ENCODE results near the gene AP2A1. TPM values are rescaled to one million over a fixed set of nuclear protein-coding genes. Genes with fewer than 3 reads are reported as not detected.

AP2A1 gene
- total RNA-seq, 2 donors from 2014 or later = 43.5 to 45.9 TPM

GRCh38 chr19:49752701-49753100 is 14.1 kb upstream of the AP2A1 start:
- DNase-seq = no peak
- no peak overlapping the region for H3K27ac ChIP-seq
- H3K4me3 ChIP-seq = no peak overlapping the region
- no peaks in the 10 kb centered on the region for H3K36me3 ChIP-seq (replicated peaks in 1 of 2; ENCODE audit: insufficient read depth in 1 of 2, low read depth in 2 of 2)
- TF ChIP-seq CTCF (IDR thresholded peaks at IDR 0.05) (no peak), POLR2A (IDR thresholded peaks at IDR 0.05) (no peak)
- no peaks in the 10 kb centered on the region for H3K4me1 ChIP-seq
- intact Hi-C loops (cut with DNase I) = no loop called here
- 36 to 50% methylated on average over 1 of the region's 1 CpG for WGBS, 2 donors
- no peak for ATAC-seq
- no peaks in the 10 kb centered on the region for H3K27me3 ChIP-seq
- H3K9me3 ChIP-seq = no peaks in the 10 kb centered on the region

- Histone ChIP-seq H3K27ac (no peak overlapping the region), H3K4me3 (no peak overlapping the region), H3K9me3 (no peaks in the 10 kb centered on the region), H3K4me1 (no peaks in the 10 kb centered on the region), H3K27me3 (no peaks in the 10 kb centered on the region), H3K36me3 (replicated peaks in 1 of 2; ENCODE audit: insufficient read depth in 1 of 2, low read depth in 2 of 2) (no peaks in the 10 kb centered on the region)
- DNase-seq = no peak
- intact Hi-C loops (cut with DNase I) = no loop called here
- 85 to 91% methylated on average over 3 of the region's 3 CpGs for WGBS, 2 donors
- no peak for ATAC-seq
- TF ChIP-seq POLR2A (IDR thresholded peaks at IDR 0.05) (no peak), CTCF (IDR thresholded peaks at IDR 0.05) (no peak)
Observed at GRCh38 chr19:49755956-49756355, 10.8 kb upstream of the AP2A1 start.

GRCh38 chr19:49758292-49758691 is 8.5 kb upstream of the AP2A1 start:
- no peak for DNase-seq
- intact Hi-C loops (cut with DNase I) = no loop called here
- H3K4me3 ChIP-seq = no peak overlapping the region
- H3K4me1 ChIP-seq = no peaks in the 10 kb centered on the region
- ATAC-seq = no peak
- H3K27ac ChIP-seq = no peak overlapping the region
- WGBS, 2 donors = 20 to 25% methylated on average over 7 of the region's 7 CpGs
- H3K36me3 ChIP-seq (replicated peaks in 1 of 2; ENCODE audit: insufficient read depth in 1 of 2, low read depth in 2 of 2) = no peaks in the 10 kb centered on the region
- TF ChIP-seq CTCF (IDR thresholded peaks at IDR 0.05) (no peak), POLR2A (IDR thresholded peaks at IDR 0.05) (no peak)
- H3K9me3 ChIP-seq = no peaks in the 10 kb centered on the region
- H3K27me3 ChIP-seq = no peaks in the 10 kb centered on the region

GRCh38 chr19:49761249-49761624 is 5.6 kb upstream of the AP2A1 start:
- TF ChIP-seq CTCF (IDR thresholded peaks at IDR 0.05) = no peak
- no peak for TF ChIP-seq POLR2A (IDR thresholded peaks at IDR 0.05)
- ATAC-seq = no peak
- Histone ChIP-seq H3K4me3 (no peak overlapping the region), H3K27ac (no peak overlapping the region), H3K36me3 (replicated peaks in 1 of 2; ENCODE audit: insufficient read depth in 1 of 2, low read depth in 2 of 2) (no peaks in the 10 kb centered on the region), H3K4me1 (peaks cover 9% of the 10 kb centered on the region), H3K9me3 (no peaks in the 10 kb centered on the region), H3K27me3 (no peaks in the 10 kb centered on the region)
- WGBS, 2 donors = 63 to 64% methylated on average over 1 of the region's 1 CpG
- DNase-seq = no peak
- intact Hi-C loops (cut with DNase I) = no loop called here

- TF ChIP-seq CTCF (IDR thresholded peaks at IDR 0.05) = no peak
- TF ChIP-seq POLR2A (IDR thresholded peaks at IDR 0.05) = no peak
- H3K36me3 ChIP-seq (replicated peaks in 1 of 2; ENCODE audit: insufficient read depth in 1 of 2, low read depth in 2 of 2) = no peaks in the 10 kb centered on the region
- intact Hi-C loops (cut with DNase I) = no loop called here
- no peaks in the 10 kb centered on the region for H3K27me3 ChIP-seq
- peak overlapping the region in 1 of 4 donors; percentile 6 for H3K27ac ChIP-seq
- ATAC-seq = no peak
- peak in 1 of 4 donors; percentile 28 for DNase-seq
- H3K4me3 ChIP-seq = no peak overlapping the region
- no peaks in the 10 kb centered on the region for H3K9me3 ChIP-seq
- 64% methylated on average over 9 to 15 of the region's 16 CpGs for WGBS, 2 donors
- peaks cover 9% of the 10 kb centered on the region for H3K4me1 ChIP-seq
Observed at GRCh38 chr19:49761625-49762311, 5.0 kb upstream of the AP2A1 start.
